Measurements from ENCODE around the gene NSMCE4A.
"Not testable (repeated sequence)": the region's sequence is repeated elsewhere in the genome, so short reads cannot be mapped to it uniquely, and the experiment has no call there.

The NSMCE4A gene

GRCh38 chr10:121974535-121975294, at the start of gene NSMCE4A:
NSMCE4A (minus strand) TSS chr10:121975217; CDS start chr10:121975165, 52 bp downstream.
- DNase-seq, result peak; percentile 92

- DNase-seq, result not testable (repeated sequence)
Measured at GRCh38 chr10:122023257-122023656, 48.2 kb upstream of the NSMCE4A start.

- DNase-seq, result no peak
Measured at GRCh38 chr10:122022276-122022675, 47.3 kb upstream of the NSMCE4A start.

GRCh38 chr10:122021828-122022227, 46.8 kb upstream of the NSMCE4A start:
- no peak for DNase-seq

GRCh38 chr10:122021379-122021778, 46.4 kb upstream of the NSMCE4A start:
- no peak for DNase-seq

GRCh38 chr10:122020226-122020625, 45.2 kb upstream of the NSMCE4A start:
- no peak for DNase-seq

GRCh38 chr10:122019414-122019975, 44.5 kb upstream of the NSMCE4A start:
- peak; percentile 29 for DNase-seq

- DNase-seq, result no peak
Measured at GRCh38 chr10:122018951-122019413, 44.0 kb upstream of the NSMCE4A start.

- no peak for DNase-seq
Measured at GRCh38 chr10:122018491-122018890, 43.5 kb upstream of the NSMCE4A start.

GRCh38 chr10:122017926-122018325, 42.9 kb upstream of the NSMCE4A start:
- not testable (repeated sequence) for DNase-seq

GRCh38 chr10:122014652-122015248, 39.7 kb upstream of the NSMCE4A start:
- no peak for DNase-seq

GRCh38 chr10:122013311-122013780, 38.3 kb upstream of the NSMCE4A start:
- DNase-seq, result no peak

- DNase-seq, result no peak
Measured at GRCh38 chr10:122012731-122013130, 37.7 kb upstream of the NSMCE4A start.

- DNase-seq, result no peak
Measured at GRCh38 chr10:122010405-122011050, 35.5 kb upstream of the NSMCE4A start.

- DNase-seq, result no peak
Measured at GRCh38 chr10:122007415-122007814, 32.4 kb upstream of the NSMCE4A start.

GRCh38 chr10:122001698-122002097, 26.7 kb upstream of the NSMCE4A start:
- no peak for DNase-seq

GRCh38 chr10:121999301-121999700, 24.3 kb upstream of the NSMCE4A start:
- no peak for DNase-seq

- no peak for DNase-seq
Measured at GRCh38 chr10:121998462-121998861, 23.4 kb upstream of the NSMCE4A start.

GRCh38 chr10:121994429-121994941, 19.5 kb upstream of the NSMCE4A start:
- peak; percentile 79 for DNase-seq

- not testable (repeated sequence) for DNase-seq
Measured at GRCh38 chr10:121991727-121992126, 16.7 kb upstream of the NSMCE4A start.

GRCh38 chr10:121990015-121990677, 15.1 kb upstream of the NSMCE4A start:
- no peak for DNase-seq
